ENCODE data around the gene CTAGE15. TPM values are rescaled to one million over a fixed set of nuclear protein-coding genes. Genes with fewer than 3 reads are reported as not detected.
"Not testable (repeated sequence)": the region's sequence is repeated elsewhere in the genome, so short reads cannot be mapped to it uniquely, and the experiment has no call there.

The CTAGE15 gene
- total RNA-seq, result 1 to 10 TPM in 1 of 6 donors, under 1 TPM in 3, not detected in 2; 0.20 to 4.2 (median 0.53) TPM

- WGBS, 2 donors, result 80 to 83% methylated on average over 1 to 3 of the region's 20 CpGs
- H3K27me3 ChIP-seq, result not testable (repeated sequence)
These were observed at the start of gene CTAGE15 for GRCh38 chr7:143571501-143571900. Gene CTAGE15, plus strand, starts transcription at chr7:143571801. Its CDS starts 17 bp downstream, at chr7:143571818.

GRCh38 chr7:143522309-143522916 is 49.2 kb upstream of the CTAGE15 start:
- ATAC-seq (ENCODE audit: low FRiP score in 2 of 2), result peak in 1 of 2 donors; percentile 92
- no CpG with 5 or more reads among the region's 9 CpGs for WGBS, 2 donors
- not testable (repeated sequence) for H3K36me3 ChIP-seq, H3K4me3 ChIP-seq, DNase-seq, H3K27me3 ChIP-seq, H3K27ac ChIP-seq, H3K9me3 ChIP-seq, H3K4me1 ChIP-seq

More at GRCh38 chr7:143571501-143571900, at the start of gene CTAGE15:
- peak in 1 of 2 donors; percentile 1 for DNase-seq
- H3K36me3 ChIP-seq; H3K27ac ChIP-seq; ATAC-seq (ENCODE audit: low FRiP score in 2 of 2); H3K4me1 ChIP-seq; H3K4me3 ChIP-seq; H3K9me3 ChIP-seq: not testable (repeated sequence)

- peak in 1 of 2 donors; percentile 36 for ATAC-seq (ENCODE audit: low FRiP score in 2 of 2)
- not testable (repeated sequence) for H3K4me1 ChIP-seq, H3K4me3 ChIP-seq, H3K27me3 ChIP-seq, DNase-seq, H3K27ac ChIP-seq, H3K9me3 ChIP-seq, H3K36me3 ChIP-seq
- WGBS, 2 donors, result 85% methylated on average over 4 of the region's 6 CpGs; no CpG with 5 or more reads in 1 of the 2 donors
These were observed 40.3 kb upstream of the CTAGE15 start for GRCh38 chr7:143531169-143531926.

- not testable (repeated sequence) for H3K9me3 ChIP-seq; H3K4me3 ChIP-seq; DNase-seq; H3K27ac ChIP-seq; ATAC-seq (ENCODE audit: low FRiP score in 2 of 2); H3K4me1 ChIP-seq; H3K36me3 ChIP-seq; H3K27me3 ChIP-seq
- WGBS, 2 donors, result no CpG with 5 or more reads among the region's 1 CpG
These were observed 39.7 kb upstream of the CTAGE15 start for GRCh38 chr7:143531932-143532331.

GRCh38 chr7:143533213-143533839 is 38.3 kb upstream of the CTAGE15 start:
- not testable (repeated sequence) for DNase-seq, H3K9me3 ChIP-seq

GRCh38 chr7:143536443-143536842 is 35.2 kb upstream of the CTAGE15 start:
- not testable (repeated sequence) for DNase-seq; H3K36me3 ChIP-seq; H3K9me3 ChIP-seq; H3K4me3 ChIP-seq; H3K4me1 ChIP-seq; H3K27ac ChIP-seq; ATAC-seq (ENCODE audit: low FRiP score in 2 of 2); H3K27me3 ChIP-seq
- WGBS, 2 donors, result 88% methylated on average over 1 of the region's 1 CpG; no CpG with 5 or more reads in 1 of the 2 donors

More at GRCh38 chr7:143533213-143533839, 38.3 kb upstream of the CTAGE15 start:
- no CpG with 5 or more reads among the region's 6 CpGs for WGBS, 2 donors
- not testable (repeated sequence) for H3K27me3 ChIP-seq, H3K4me3 ChIP-seq, H3K27ac ChIP-seq, H3K36me3 ChIP-seq, H3K4me1 ChIP-seq
- ATAC-seq (ENCODE audit: low FRiP score in 2 of 2), result peak; percentile 46 to 88

- not testable (repeated sequence) for H3K36me3 ChIP-seq; H3K4me3 ChIP-seq; DNase-seq; H3K9me3 ChIP-seq; H3K27ac ChIP-seq; H3K4me1 ChIP-seq; H3K27me3 ChIP-seq; ATAC-seq (ENCODE audit: low FRiP score in 2 of 2)
- no CpG with 5 or more reads among the region's 7 CpGs for WGBS, 2 donors
These were observed 28.1 kb upstream of the CTAGE15 start for GRCh38 chr7:143543288-143544038.

GRCh38 chr7:143555968-143556367 is 15.6 kb upstream of the CTAGE15 start:
- H3K27me3 ChIP-seq; H3K9me3 ChIP-seq; DNase-seq; ATAC-seq (ENCODE audit: low FRiP score in 2 of 2); H3K4me1 ChIP-seq; H3K27ac ChIP-seq; H3K36me3 ChIP-seq; H3K4me3 ChIP-seq: not testable (repeated sequence)
- WGBS, 2 donors, result no CpG with 5 or more reads among the region's 1 CpG

- not testable (repeated sequence) for H3K27ac ChIP-seq, H3K4me3 ChIP-seq, H3K4me1 ChIP-seq, H3K9me3 ChIP-seq, H3K27me3 ChIP-seq, DNase-seq, H3K36me3 ChIP-seq
- WGBS, 2 donors, result 5 to 8% methylated on average over 3 of the region's 6 CpGs
- peak in 1 of 2 donors; percentile 92 for ATAC-seq (ENCODE audit: low FRiP score in 2 of 2)
These were observed 8.3 kb upstream of the CTAGE15 start for GRCh38 chr7:143563306-143563705.

- H3K27ac ChIP-seq; DNase-seq; H3K9me3 ChIP-seq; H3K36me3 ChIP-seq; ATAC-seq (ENCODE audit: low FRiP score in 2 of 2); H3K4me1 ChIP-seq; H3K4me3 ChIP-seq; H3K27me3 ChIP-seq: not testable (repeated sequence)
- no CpG with 5 or more reads among the region's 1 CpG for WGBS, 2 donors
These were observed 5.6 kb upstream of the CTAGE15 start for GRCh38 chr7:143566001-143566400.

GRCh38 chr7:143588183-143588582 is 16.6 kb downstream of the CTAGE15 start:
- H3K9me3 ChIP-seq; H3K27ac ChIP-seq; H3K27me3 ChIP-seq; ATAC-seq (ENCODE audit: low FRiP score in 2 of 2); H3K36me3 ChIP-seq; H3K4me1 ChIP-seq; DNase-seq; H3K4me3 ChIP-seq: not testable (repeated sequence)
- WGBS, 2 donors, result 69 to 100% methylated on average over 2 to 3 of the region's 3 CpGs

GRCh38 chr7:143589897-143590296 is 18.3 kb downstream of the CTAGE15 start:
- not testable (repeated sequence) for ATAC-seq (ENCODE audit: low FRiP score in 2 of 2); H3K36me3 ChIP-seq; H3K27me3 ChIP-seq; H3K9me3 ChIP-seq; H3K4me3 ChIP-seq; H3K27ac ChIP-seq; DNase-seq; H3K4me1 ChIP-seq
